Measurements from ENCODE around the gene AQP1.
A peak's percentile ranks its signal among the peaks of the same experiment; 100 is the strongest.

AQP1 gene

DNA sequence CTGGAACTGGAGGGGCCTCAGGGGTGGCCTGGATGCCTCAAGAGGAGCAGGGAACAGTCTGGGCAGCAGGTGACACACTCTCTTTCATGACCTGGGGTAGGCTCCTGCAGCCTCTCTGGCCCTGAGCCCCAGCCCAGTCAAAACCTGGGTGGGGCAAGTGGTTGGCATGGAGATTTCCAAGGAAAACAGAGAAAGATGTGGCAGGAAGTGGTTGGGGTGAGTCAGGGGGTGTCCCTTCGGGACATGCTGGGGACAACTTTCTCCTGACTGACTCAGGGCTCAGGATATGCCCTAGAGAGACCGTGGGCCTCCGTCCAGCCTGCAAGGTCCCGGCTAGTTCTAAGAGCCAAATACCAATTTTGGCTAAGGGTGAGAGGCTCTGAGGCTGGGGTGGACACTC is 2.9 kb downstream of the AQP1 start:
- Histone ChIP-seq H3K4me3 (no peak overlapping the region), H3K27me3 (ENCODE audit: low read depth) (no peaks in the 10 kb centered on the region), H3K9me3 (no peaks in the 10 kb centered on the region), H3K36me3 (replicated peaks) (no peaks in the 10 kb centered on the region), H3K4me1 (no peaks in the 10 kb centered on the region)
- in situ Hi-C loops (cut with MboI; ENCODE audit: low sequenced_read_pairs): no loop called here
- DNase-seq (ENCODE audit: low spot score in 2 of 2): no peak

DNA sequence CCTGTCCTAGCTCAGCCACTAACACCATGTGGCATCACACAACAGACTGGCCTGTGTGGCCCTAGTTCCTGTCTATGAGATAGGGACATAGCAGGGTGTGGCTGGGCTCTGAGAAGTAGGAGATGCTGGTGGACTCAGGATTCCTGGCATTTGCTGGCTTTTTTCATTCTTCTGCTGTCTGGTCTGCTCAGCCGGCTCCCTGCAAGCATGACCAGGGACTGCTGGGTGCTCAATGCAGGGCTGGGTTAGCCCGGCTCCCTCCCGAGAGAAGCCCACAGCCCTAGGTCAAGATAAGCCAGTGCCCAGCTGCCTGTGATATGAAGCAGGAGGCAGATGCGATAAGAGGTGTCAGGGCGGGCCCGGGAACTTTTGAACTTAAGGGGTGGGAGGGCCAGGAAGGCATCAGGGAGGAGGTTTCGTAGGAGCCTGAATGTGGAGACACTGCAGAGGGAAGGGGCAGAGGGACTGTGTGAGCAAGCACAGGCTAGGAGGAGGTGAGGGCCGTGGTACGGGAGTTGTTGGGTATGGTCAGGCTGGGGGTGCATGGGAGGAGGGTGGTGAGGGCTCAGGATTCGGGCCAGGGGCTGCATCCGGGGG is 3.5 kb downstream of the AQP1 start:
- no peak for DNase-seq (ENCODE audit: low spot score in 2 of 2)
- Histone ChIP-seq H3K27me3 (ENCODE audit: low read depth) (no peaks in the 10 kb centered on the region), H3K4me3 (no peak overlapping the region), H3K9me3 (no peaks in the 10 kb centered on the region), H3K36me3 (replicated peaks) (no peaks in the 10 kb centered on the region), H3K4me1 (no peaks in the 10 kb centered on the region)
- in situ Hi-C loops (cut with MboI; ENCODE audit: low sequenced_read_pairs): no loop called here

DNA sequence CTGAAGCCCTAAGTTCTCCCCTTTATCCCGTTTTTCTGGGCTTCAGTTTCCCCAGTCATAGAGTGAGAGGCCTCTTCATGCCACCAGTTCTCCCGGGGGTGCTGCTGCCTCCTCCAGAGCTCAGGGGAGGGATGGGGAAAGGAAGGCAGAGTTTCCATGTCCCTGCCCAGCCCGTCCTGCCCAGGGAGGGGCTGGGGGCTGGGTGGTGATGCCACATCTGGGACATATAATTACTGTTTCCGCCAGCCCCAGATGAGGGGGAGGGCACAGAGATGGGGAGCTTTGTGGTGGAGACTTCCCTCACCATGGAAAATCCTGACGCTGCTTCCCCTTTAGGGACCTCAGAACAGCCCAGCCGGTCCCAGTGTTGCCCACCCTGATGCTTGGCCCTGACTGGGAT is 4.1 kb downstream of the AQP1 start:
- in situ Hi-C loops (cut with MboI; ENCODE audit: low sequenced_read_pairs): no loop called here
- Histone ChIP-seq H3K4me1 (no peaks in the 10 kb centered on the region), H3K27me3 (ENCODE audit: low read depth) (no peaks in the 10 kb centered on the region), H3K4me3 (no peak overlapping the region), H3K36me3 (replicated peaks) (no peaks in the 10 kb centered on the region), H3K9me3 (no peaks in the 10 kb centered on the region)
- no peak for DNase-seq (ENCODE audit: low spot score in 2 of 2)

- DNase-seq (ENCODE audit: low spot score in 2 of 2): no peak
- Histone ChIP-seq H3K4me1 (no peaks in the 10 kb centered on the region), H3K9me3 (no peaks in the 10 kb centered on the region)
Observed at GRCh38 chr7:30916255-30916654, 4.6 kb downstream of the AQP1 start.

GRCh38 chr7:30916767-30917166 is 5.1 kb downstream of the AQP1 start:
- Histone ChIP-seq H3K27me3 (ENCODE audit: low read depth) (no peaks in the 10 kb centered on the region), H3K4me1 (no peaks in the 10 kb centered on the region), H3K4me3 (no peak overlapping the region), H3K36me3 (replicated peaks) (no peaks in the 10 kb centered on the region), H3K9me3 (no peaks in the 10 kb centered on the region)
- DNase-seq (ENCODE audit: low spot score in 2 of 2): no peak
- in situ Hi-C loops (cut with MboI; ENCODE audit: low sequenced_read_pairs): no loop called here

More at GRCh38 chr7:30916255-30916654, 4.6 kb downstream of the AQP1 start:
- H3K36me3 ChIP-seq (replicated peaks): no peaks in the 10 kb centered on the region
- H3K27me3 ChIP-seq (ENCODE audit: low read depth): no peaks in the 10 kb centered on the region
- H3K4me3 ChIP-seq: no peak overlapping the region
- in situ Hi-C loops (cut with MboI; ENCODE audit: low sequenced_read_pairs): no loop called here

DNA sequence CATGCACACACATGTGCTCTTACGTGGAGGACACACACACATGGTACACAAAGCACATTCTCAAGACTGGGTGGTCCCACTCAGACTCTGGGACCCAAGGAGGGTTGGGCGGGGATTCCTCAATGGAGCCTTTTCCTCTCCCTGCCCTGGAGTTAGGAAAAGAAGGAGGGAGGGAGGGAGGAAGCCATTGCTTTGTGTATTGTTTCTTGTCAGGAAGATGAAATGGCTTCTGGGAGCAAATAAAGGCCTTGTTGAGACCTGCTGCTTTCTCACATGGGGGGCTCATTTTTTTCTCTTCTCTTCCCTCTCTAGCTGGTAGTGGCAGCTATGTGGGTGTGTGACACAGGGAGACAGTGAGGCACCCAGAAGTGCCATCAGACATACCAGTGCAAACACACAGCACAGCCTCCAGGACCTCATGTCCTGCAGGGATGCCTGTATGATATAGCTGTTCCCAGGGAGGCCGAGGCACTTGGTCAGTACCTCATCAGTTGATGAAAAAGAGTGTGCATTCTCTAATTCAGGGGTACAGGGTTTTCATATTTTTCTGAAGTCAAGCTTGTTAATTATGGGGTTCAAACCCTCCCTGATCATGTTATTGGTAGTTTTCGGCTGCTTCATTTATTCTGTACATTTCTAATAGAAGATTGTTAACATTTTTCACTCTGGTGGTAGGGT is 5.7 kb downstream of the AQP1 start:
- no peaks in the 10 kb centered on the region for H3K9me3 ChIP-seq
- DNase-seq (ENCODE audit: low spot score in 2 of 2): no peak
- in situ Hi-C loops (cut with MboI; ENCODE audit: low sequenced_read_pairs): no loop called here
- no peak overlapping the region for H3K4me3 ChIP-seq
- no peaks in the 10 kb centered on the region for H3K27me3 ChIP-seq (ENCODE audit: low read depth)
- no peaks in the 10 kb centered on the region for H3K4me1 ChIP-seq
- H3K36me3 ChIP-seq (replicated peaks): no peaks in the 10 kb centered on the region

DNA sequence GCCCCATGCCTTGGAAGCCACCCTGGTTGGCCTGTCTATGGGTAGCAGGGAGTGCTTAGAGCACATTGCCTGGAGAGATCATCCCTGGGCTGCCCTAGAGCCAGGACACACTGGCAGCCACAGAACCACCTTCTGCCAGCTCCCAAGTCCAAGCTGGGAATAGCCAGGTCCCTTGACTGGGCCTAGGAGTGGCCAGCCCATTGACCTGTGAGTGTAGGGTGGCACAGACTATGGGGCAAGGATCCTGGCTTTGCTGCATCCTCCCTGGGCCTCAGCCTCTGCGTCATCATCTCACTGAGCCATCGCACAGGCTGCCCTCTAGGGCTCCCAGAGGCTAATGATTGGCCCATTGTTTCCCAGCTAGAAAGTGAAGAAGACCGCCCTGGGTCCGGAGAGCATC is 7.0 kb downstream of the AQP1 start:
- in situ Hi-C loops (cut with MboI; ENCODE audit: low sequenced_read_pairs): no loop called here
- Histone ChIP-seq H3K9me3 (no peaks in the 10 kb centered on the region), H3K4me3 (no peak overlapping the region), H3K4me1 (no peaks in the 10 kb centered on the region), H3K36me3 (replicated peaks) (no peaks in the 10 kb centered on the region), H3K27me3 (ENCODE audit: low read depth) (no peaks in the 10 kb centered on the region)
- no peak for DNase-seq (ENCODE audit: low spot score in 2 of 2)

DNA sequence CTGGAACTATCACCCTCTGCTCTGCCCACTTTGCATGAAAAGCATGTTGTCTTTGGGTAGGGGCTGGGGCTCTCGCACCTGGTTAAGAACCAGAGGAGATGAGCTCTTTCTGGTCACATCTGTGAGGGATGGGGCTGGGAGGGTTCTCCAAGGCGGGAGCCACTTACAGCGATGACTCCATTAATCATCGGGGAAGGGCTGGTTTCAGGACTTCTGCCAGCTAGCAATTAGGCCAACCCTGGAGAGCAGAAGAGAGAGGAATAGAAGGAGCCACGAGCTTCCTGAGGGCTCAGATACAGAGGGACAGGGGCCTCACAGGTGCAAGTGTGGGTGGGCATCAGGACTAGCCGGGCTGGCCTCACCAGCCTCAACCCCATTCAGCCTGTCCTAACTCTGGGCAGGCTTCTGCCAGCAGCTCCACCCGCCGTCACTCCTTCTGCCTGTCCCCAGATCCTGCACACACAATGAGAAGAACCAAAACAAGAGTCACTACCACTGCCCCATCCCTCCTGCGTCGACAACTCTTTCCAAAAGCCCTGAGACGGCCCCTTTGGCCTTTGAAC is 8.4 kb downstream of the AQP1 start:
- H3K27me3 ChIP-seq (ENCODE audit: low read depth): no peaks in the 10 kb centered on the region
- no peak overlapping the region for H3K4me3 ChIP-seq
- DNase-seq (ENCODE audit: low spot score in 2 of 2): no peak
- H3K36me3 ChIP-seq (replicated peaks): no peaks in the 10 kb centered on the region
- no peaks in the 10 kb centered on the region for H3K4me1 ChIP-seq
- H3K9me3 ChIP-seq: no peaks in the 10 kb centered on the region
- in situ Hi-C loops (cut with MboI; ENCODE audit: low sequenced_read_pairs): no loop called here

- H3K27me3 ChIP-seq (ENCODE audit: low read depth): no peaks in the 10 kb centered on the region
- no peak for DNase-seq (ENCODE audit: low spot score in 2 of 2)
- in situ Hi-C loops (cut with MboI; ENCODE audit: low sequenced_read_pairs): no loop called here
- H3K36me3 ChIP-seq (replicated peaks): no peaks in the 10 kb centered on the region
- H3K4me1 ChIP-seq: no peaks in the 10 kb centered on the region
- no peak overlapping the region for H3K4me3 ChIP-seq
- H3K9me3 ChIP-seq: no peaks in the 10 kb centered on the region
Observed at GRCh38 chr7:30920584-30921539, 9.2 kb downstream of the AQP1 start.

DNA sequence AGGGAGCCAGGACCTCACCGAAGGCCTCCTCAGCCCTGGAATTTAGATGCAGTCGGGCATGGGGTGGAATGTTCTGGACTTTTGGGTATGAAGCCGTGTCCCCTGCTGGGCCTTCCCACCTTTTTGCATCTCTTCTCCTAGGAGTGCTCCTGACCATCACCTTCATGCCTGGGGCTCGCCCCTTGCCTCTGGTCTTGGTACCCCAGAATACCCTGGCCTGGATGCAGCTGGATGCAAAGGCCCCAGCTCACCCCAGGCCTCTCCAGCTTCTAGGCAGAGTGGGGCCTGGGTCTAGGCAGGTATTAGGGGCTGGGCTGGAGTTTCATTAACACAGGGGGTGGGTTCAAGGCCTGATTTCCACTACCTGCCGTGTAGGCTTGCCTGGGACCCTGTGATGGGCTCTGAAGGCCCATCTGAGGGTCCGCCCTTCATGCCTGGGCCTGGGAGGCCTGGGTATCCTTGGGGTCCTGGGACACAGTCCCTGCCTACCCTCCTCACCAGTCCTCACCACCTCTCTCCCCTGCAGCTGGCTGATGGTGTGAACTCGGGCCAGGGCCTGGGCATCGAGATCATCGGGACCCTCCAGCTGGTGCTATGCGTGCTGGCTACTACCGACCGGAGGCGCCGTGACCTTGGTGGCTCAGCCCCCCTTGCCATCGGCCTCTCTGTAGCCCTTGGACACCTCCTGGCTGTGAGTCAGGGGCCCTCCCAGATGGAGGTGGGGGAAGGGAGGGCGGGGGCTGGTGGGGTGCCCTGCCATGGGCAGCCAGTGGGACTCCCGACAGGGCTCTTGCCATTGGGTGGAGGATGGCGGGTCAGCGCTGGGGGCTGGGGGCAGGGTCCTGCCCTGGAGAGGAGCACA is 10.1 kb downstream of the AQP1 start:
- Histone ChIP-seq H3K36me3 (replicated peaks) (no peaks in the 10 kb centered on the region), H3K4me1 (no peaks in the 10 kb centered on the region), H3K9me3 (no peaks in the 10 kb centered on the region), H3K27me3 (ENCODE audit: low read depth) (no peaks in the 10 kb centered on the region), H3K4me3 (no peak overlapping the region)
- in situ Hi-C loops (cut with MboI; ENCODE audit: low sequenced_read_pairs): no loop called here
- DNase-seq (ENCODE audit: low spot score in 2 of 2): peak in 1 of 2 experiments; percentile 3

DNA sequence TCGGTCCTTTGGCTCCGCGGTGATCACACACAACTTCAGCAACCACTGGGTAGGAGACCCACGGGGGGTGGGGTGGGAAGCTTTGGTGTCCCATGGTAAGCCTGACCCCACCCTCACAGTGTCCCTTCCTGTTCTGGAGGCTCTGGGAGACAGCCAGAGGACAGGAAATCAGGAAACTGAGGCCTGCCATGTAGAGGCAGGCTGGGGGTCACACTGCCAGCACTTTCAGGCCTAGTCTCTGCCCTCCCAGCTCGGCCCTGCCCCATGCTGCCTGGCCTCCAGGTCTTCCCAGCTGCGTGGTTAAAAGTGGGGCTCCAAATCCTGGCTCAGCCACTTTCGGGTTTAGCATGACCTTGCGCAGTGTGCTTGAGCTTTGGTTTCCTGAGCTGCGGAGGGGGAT is 10.9 kb downstream of the AQP1 start:
- Histone ChIP-seq H3K9me3 (no peaks in the 10 kb centered on the region), H3K27me3 (ENCODE audit: low read depth) (no peaks in the 10 kb centered on the region), H3K36me3 (replicated peaks) (no peaks in the 10 kb centered on the region), H3K4me3 (no peak overlapping the region), H3K4me1 (no peaks in the 10 kb centered on the region)
- in situ Hi-C loops (cut with MboI; ENCODE audit: low sequenced_read_pairs): no loop called here
- peak in 1 of 2 experiments; percentile 3 for DNase-seq (ENCODE audit: low spot score in 2 of 2)

DNA sequence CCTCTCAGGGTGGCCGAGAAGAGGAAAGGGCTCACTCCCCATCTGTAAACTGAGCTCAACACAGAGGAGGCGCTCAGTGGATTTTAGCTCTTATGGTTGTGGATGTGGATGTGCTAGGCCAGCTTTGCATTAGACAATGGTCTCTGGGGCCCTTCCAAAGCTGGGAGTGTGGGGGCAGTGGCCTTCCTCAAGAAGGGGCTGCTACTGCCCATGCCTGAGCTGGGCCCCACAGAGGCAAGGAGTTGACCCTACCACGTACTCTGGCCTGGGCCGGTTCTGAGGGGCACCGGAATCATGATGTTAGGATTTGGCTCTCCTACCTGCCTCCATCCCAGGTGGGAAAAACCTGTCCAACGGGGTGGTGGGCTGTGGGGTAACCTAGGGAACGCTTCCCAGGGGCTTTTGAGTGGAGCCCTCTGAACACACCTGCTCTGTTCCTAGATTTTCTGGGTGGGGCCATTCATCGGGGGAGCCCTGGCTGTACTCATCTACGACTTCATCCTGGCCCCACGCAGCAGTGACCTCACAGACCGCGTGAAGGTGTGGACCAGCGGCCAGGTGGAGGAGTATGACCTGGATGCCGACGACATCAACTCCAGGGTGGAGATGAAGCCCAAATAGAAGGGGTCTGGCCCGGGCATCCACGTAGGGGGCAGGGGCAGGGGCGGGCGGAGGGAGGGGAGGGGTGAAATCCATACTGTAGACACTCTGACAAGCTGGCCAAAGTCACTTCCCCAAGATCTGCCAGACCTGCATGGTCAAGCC is 11.5 kb downstream of the AQP1 start:
- Histone ChIP-seq H3K4me1 (no peaks in the 10 kb centered on the region), H3K4me3 (no peak overlapping the region), H3K27me3 (ENCODE audit: low read depth) (no peaks in the 10 kb centered on the region), H3K36me3 (replicated peaks) (no peaks in the 10 kb centered on the region), H3K9me3 (no peaks in the 10 kb centered on the region)
- peak in 1 of 2 experiments; percentile 5 for DNase-seq (ENCODE audit: low spot score in 2 of 2)
- in situ Hi-C loops (cut with MboI; ENCODE audit: low sequenced_read_pairs): no loop called here

Measured in HAP-1 (cell line).